Dedifferentiated amniotic fluid mesenchymal stem cell (primary cell): ENCODE results near the gene COL16A1.

ENCODE experiments used
- DNase-seq: peaks from one replicate; pipeline ENCODE4 v3.0.0-alpha.2; 2016; ENCODE audit errors: extremely low spot score

Gene COL16A1

GRCh38 chr1:31624731-31625514, 78.9 kb downstream of the COL16A1 start:
- DNase-seq: no peak

- no peak for DNase-seq
These were observed 79.5 kb downstream of the COL16A1 start for GRCh38 chr1:31624309-31624708.

- DNase-seq: no peak
These were observed 80.5 kb downstream of the COL16A1 start for GRCh38 chr1:31623365-31623764.

GRCh38 chr1:31621847-31622730, 81.7 kb downstream of the COL16A1 start:
- DNase-seq: no peak

GRCh38 chr1:31621498-31621820, 82.4 kb downstream of the COL16A1 start:
- DNase-seq: no peak

GRCh38 chr1:31620631-31621497, 83.0 kb downstream of the COL16A1 start:
- no peak for DNase-seq

GRCh38 chr1:31618916-31619846, 84.6 kb downstream of the COL16A1 start:
- DNase-seq: no peak

GRCh38 chr1:31617916-31618746, 85.7 kb downstream of the COL16A1 start:
- DNase-seq: no peak

- no peak for DNase-seq
These were observed 86.5 kb downstream of the COL16A1 start, which contains the start of gene HCRTR1 for GRCh38 chr1:31617218-31617915. Gene HCRTR1, plus strand, starts transcription at chr1:31617689. Its CDS starts 1,504 bp downstream, at chr1:31619193.

- DNase-seq: no peak
These were observed 87.9 kb downstream of the COL16A1 start for GRCh38 chr1:31615939-31616338.

GRCh38 chr1:31615414-31615813, 88.4 kb downstream of the COL16A1 start:
- DNase-seq: no peak

- DNase-seq: no peak
These were observed 89.3 kb downstream of the COL16A1 start for GRCh38 chr1:31614414-31615005.

GRCh38 chr1:31609514-31610118, 94.2 kb downstream of the COL16A1 start:
- DNase-seq: no peak

- no peak for DNase-seq
These were observed 96.5 kb downstream of the COL16A1 start for GRCh38 chr1:31607360-31607759.

GRCh38 chr1:31605908-31606427, 97.8 kb downstream of the COL16A1 start:
- DNase-seq: no peak
